Measurements from ENCODE around the gene ZNF778.

- TF ChIP-seq CTCF (IDR thresholded peaks at IDR 0.05; ENCODE audit: insufficient read depth, low read length, poor library complexity, severe bottlenecking), result no peak
- TF ChIP-seq EZH2phosphoT487 (conservative IDR thresholded peaks at IDR 0.05; ENCODE audit: low read length), result no peak
Observed at GRCh38 chr16:89241187-89242007, 23.9 kb downstream of the ZNF778 start.
